ENCODE results near the gene GH1. TPM values are rescaled to one million over a fixed set of nuclear protein-coding genes. Genes with fewer than 3 reads are reported as not detected.

Gene GH1
- total RNA-seq, 4 donors from 2014 or later = not detected

DNA sequence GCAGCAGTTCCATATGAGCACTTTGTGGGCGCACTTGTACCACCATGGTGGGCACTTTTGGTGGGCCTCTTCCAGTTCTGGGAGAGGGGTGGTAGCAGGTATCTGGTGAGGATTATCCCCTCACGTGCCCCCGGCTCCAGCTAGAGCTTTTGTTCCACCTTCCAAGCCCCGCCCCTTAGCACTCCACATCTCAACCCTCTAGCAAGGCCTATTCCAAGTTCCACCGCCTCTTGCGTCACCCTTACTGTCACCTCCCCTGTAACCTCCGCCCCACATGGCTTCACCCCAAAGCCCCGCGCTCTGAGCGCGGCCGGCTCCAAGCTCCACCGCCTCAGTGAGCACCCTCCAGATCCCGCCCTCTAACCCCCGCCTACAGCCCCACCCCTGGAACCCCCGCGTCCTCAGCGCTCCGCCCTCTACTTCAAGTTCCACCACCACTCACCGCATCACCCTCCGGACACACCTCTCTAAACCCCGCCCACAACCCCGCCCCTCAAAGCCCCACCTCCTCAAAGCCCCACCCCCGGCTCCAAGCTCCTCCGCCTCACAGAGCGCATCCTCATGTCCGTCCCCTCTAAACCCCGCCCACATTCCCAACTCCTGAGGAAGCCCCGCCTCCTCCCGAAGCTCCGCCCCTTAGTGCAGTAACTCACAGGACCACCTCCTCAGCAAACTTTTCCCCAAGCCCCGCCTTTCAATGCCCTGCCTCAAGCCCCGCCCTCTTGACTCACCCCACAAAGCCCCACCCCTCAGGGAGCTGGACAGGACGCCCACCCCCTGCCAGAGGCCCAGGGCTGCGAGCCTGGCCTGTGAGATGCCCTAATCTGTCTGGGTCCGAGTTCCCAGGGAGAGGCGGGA, 42.9 kb upstream of the GH1 start:
- H3K27me3 ChIP-seq = peaks cover 0 to 10% of the 10 kb centered on the region in 2 donors
- no peak for TF ChIP-seq EP300 (IDR thresholded peaks at IDR 0.05)
- TF ChIP-seq, protein P1, sequence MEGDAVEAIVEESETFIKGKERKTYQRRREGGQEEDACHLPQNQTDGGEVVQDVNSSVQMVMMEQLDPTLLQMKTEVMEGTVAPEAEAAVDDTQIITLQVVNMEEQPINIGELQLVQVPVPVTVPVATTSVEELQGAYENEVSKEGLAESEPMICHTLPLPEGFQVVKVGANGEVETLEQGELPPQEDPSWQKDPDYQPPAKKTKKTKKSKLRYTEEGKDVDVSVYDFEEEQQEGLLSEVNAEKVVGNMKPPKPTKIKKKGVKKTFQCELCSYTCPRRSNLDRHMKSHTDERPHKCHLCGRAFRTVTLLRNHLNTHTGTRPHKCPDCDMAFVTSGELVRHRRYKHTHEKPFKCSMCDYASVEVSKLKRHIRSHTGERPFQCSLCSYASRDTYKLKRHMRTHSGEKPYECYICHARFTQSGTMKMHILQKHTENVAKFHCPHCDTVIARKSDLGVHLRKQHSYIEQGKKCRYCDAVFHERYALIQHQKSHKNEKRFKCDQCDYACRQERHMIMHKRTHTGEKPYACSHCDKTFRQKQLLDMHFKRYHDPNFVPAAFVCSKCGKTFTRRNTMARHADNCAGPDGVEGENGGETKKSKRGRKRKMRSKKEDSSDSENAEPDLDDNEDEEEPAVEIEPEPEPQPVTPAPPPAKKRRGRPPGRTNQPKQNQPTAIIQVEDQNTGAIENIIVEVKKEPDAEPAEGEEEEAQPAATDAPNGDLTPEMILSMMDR (IDR thresholded peaks at IDR 0.05) = no peak
- no peak for TF ChIP-seq POLR2A (IDR thresholded peaks at IDR 0.05)
- H3K4me3 ChIP-seq = peak overlapping the region in 1 of 4 donors; percentile 26
- 19 to 21% methylated on average over 33 to 34 of the region's 37 CpGs for WGBS, 2 donors
- no peaks in the 10 kb centered on the region for H3K36me3 ChIP-seq
- peaks cover 0 to 14% (median 3%) of the 10 kb centered on the region in 4 donors for H3K4me1 ChIP-seq
- no peaks in the 10 kb centered on the region for H3K9me3 ChIP-seq
- no peak overlapping the region for H3K27ac ChIP-seq
- DNase-seq (ENCODE audit: low spot score in 2 of 2) = peak; percentile 26 to 53

- Histone ChIP-seq H3K27ac (no peak overlapping the region), H3K36me3 (no peaks in the 10 kb centered on the region), H3K9me3 (no peaks in the 10 kb centered on the region), H3K4me1 (peaks cover 0 to 14% (median 3%) of the 10 kb centered on the region in 4 donors), H3K27me3 (peaks cover 0 to 10% of the 10 kb centered on the region in 2 donors), H3K4me3 (no peak overlapping the region)
- TF ChIP-seq, protein P1 (IDR thresholded peaks at IDR 0.05) = no peak
- TF ChIP-seq POLR2A (IDR thresholded peaks at IDR 0.05) (no peak), EP300 (IDR thresholded peaks at IDR 0.05) (no peak)
- 48 to 51% methylated on average over 7 of the region's 7 CpGs for WGBS, 2 donors
- DNase-seq (ENCODE audit: low spot score in 2 of 2) = no peak
Observed at GRCh38 chr17:63960430-63960829, 41.8 kb upstream of the GH1 start.

DNA sequence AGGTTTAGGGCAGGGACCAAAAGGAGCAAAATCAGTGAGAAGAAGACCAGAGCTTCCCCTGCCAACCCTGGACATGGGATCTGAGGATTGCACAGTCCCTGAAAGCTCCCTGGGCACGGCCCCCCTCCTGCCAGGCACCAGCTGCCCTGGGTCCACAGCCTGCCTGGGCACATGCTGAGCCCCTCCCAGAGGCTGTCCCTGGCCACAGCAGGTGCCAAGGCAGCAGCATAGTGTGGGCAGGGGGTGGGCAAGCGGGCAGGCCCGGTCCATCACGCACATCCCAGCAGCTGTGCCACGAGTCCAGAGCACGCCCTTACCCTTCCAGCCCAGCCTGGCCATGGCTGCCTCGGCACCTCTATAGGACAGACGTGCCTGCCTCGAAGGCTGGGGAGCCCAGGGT, 41.4 kb upstream of the GH1 start:
- peaks cover 0 to 14% (median 3%) of the 10 kb centered on the region in 4 donors for H3K4me1 ChIP-seq
- H3K27me3 ChIP-seq = peaks cover 0 to 10% of the 10 kb centered on the region in 2 donors
- no peaks in the 10 kb centered on the region for H3K9me3 ChIP-seq
- no peak for DNase-seq (ENCODE audit: low spot score in 2 of 2)
- 63 to 85% methylated on average over 4 to 5 of the region's 9 CpGs for WGBS, 2 donors
- H3K27ac ChIP-seq = no peak overlapping the region
- no peaks in the 10 kb centered on the region for H3K36me3 ChIP-seq
- no peak overlapping the region for H3K4me3 ChIP-seq
- no peak for TF ChIP-seq POLR2A (IDR thresholded peaks at IDR 0.05)
- no peak for TF ChIP-seq EP300 (IDR thresholded peaks at IDR 0.05)
- TF ChIP-seq, protein P1 (IDR thresholded peaks at IDR 0.05) = no peak

DNA sequence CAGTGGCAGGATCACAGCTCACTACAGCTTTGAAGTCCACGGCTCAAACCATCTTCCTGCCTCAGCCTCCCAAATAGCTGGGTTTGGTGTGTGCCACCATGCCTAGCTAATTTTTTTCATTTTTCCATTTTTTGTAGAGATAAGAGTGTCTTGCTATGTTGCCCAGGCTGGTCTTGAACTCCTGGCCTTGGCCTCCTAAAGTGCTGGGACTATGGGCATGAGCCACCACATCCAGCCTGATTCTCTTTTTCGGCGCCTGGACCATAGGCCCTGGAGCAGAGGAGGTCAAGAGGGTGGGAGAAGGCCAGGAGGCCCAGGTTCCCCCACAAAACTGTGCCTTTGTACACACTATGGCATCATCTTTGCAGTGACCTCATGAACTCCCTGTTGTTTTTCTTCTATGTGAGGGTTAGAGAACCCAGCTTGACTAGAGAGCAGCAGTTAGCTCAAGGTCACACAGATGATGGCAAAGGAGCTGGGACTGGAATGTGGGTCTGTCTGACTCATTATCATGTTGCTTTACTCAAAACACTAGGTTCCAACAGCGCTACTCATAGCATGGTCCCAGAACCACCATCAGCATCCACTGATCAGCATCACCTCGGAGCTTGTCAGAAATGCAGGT, 37.8 kb upstream of the GH1 start:
- TF ChIP-seq POLR2A (IDR thresholded peaks at IDR 0.05) (no peak), EP300 (IDR thresholded peaks at IDR 0.05) (no peak)
- TF ChIP-seq, protein P1 (IDR thresholded peaks at IDR 0.05) = no peak
- WGBS, 2 donors = 76 to 90% methylated on average over 5 of the region's 5 CpGs
- peaks cover 0 to 5% (median 2%) of the 10 kb centered on the region in 4 donors for H3K4me1 ChIP-seq
- peaks cover 0 to 8% of the 10 kb centered on the region in 2 donors for H3K27me3 ChIP-seq
- DNase-seq (ENCODE audit: low spot score in 2 of 2) = no peak
- H3K36me3 ChIP-seq = no peaks in the 10 kb centered on the region
- no peak overlapping the region for H3K4me3 ChIP-seq
- no peaks in the 10 kb centered on the region for H3K9me3 ChIP-seq
- no peak overlapping the region for H3K27ac ChIP-seq

- Histone ChIP-seq H3K4me3 (no peak overlapping the region), H3K36me3 (no peaks in the 10 kb centered on the region), H3K27ac (no peak overlapping the region), H3K4me1 (peaks cover 0 to 3% (median 0%) of the 10 kb centered on the region in 4 donors), H3K27me3 (peaks cover 0 to 7% of the 10 kb centered on the region in 2 donors), H3K9me3 (no peaks in the 10 kb centered on the region)
- 73 to 78% methylated on average over 3 to 4 of the region's 4 CpGs for WGBS, 2 donors
- DNase-seq (ENCODE audit: low spot score in 2 of 2) = no peak
- TF ChIP-seq, protein P1 (IDR thresholded peaks at IDR 0.05) = no peak
- TF ChIP-seq POLR2A (IDR thresholded peaks at IDR 0.05) = no peak
- TF ChIP-seq EP300 (IDR thresholded peaks at IDR 0.05) = no peak
Observed at GRCh38 chr17:63955791-63956190, 37.2 kb upstream of the GH1 start.

Measured in tibial nerve (tissue), 4 donors.